GM12864 (cell line): ENCODE measurements around the gene NISCH.

Experiments
- DNase-seq: peaks from one replicate; pipeline ENCODE4 v3.0.0-alpha.2; 2011; ENCODE audit warnings: low read depth
- H3K4me3 ChIP-seq: 2 replicates; pipeline ENCODE4 v1.5.1; 2011; ENCODE audit warnings: mild to moderate bottlenecking, low read depth, low read length, control low read depth
- CTCF ChIP-seq: IDR thresholded peaks from 2 replicates; pipeline ENCODE4 v1.5.1; 2011; ENCODE audit warnings: low read depth, mild to moderate bottlenecking, moderate library complexity, low read length, control low read depth, inconsistent platforms; ENCODE audit errors: missing control alignments

Gene NISCH

GRCh38 chr3:52534281-52535183, 79.1 kb downstream of the NISCH start:
- no peak for DNase-seq
- TF ChIP-seq CTCF: no peak
- peak overlapping the region; percentile 68 for H3K4me3 ChIP-seq

- H3K4me3 ChIP-seq: no peak overlapping the region; the same call in 1 of the 2 replicates
- DNase-seq: no peak
- TF ChIP-seq CTCF: no peak
These were observed 80.2 kb downstream of the NISCH start for GRCh38 chr3:52535411-52536111.

DNA sequence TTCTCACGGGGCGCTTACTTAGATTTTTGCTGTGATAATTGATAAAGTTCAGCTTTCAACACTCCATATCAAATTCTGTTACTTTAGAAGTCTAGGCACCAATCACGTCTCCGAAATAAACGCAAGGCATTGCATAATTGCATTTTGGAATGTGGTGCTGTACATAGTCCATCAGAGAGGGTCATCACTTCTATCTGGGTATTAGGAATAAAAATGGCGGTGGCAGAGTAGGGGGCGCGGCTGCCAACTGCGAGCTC, 80.6 kb downstream of the NISCH start:
- TF ChIP-seq CTCF: no peak

DNA sequence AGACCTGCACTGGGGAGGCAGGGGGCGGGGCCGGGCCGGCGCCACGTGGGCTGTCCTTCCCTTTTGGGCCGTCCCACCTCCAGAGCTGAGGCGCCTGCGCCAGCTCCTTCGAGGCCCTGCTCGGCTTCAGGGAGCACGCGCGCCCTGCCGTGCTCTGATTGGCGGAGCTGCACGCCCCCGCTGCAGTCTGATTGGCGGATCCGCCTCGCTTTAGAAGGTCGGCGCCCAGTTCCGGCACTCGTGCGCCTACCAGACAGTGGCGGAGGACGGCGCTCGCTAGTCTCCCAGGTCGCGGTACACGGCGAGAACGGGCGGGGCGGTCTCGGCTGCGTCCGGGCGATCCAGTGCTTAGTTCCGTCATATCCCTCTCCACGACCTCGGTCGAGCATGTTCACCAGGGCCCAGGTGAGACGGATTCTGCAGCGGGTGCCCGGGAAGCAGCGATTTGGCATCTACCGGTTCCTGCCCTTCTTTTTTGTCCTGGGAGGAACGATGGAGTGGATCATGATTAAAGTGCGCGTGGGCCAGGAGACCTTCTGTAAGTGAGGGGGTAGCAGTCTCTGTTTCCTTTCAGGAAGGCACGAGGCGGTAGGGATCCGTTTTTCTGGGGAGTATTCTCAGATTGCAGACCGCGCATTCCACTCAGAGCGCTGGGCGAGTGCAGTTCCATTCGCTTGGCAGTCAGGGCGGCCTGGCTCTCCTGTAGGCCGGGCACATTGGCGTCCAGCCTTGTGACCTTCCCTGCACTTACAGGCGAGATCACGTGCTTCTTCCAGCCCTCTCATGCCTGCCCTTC, 81.2 kb downstream of the NISCH start, which contains the start of gene UQCC5:
TSS of gene UQCC5 (plus strand) at position 237 of the 796 bp plus-strand sequence. CDS start at position 388, 151 bp downstream.
- H3K4me3 ChIP-seq: peak within 1 kb of the TSS; percentile 67
- TF ChIP-seq CTCF: no peak
- DNase-seq: peak; percentile 94

More for the DNA sequence above, 80.6 kb downstream of the NISCH start:
- no peak for DNase-seq
- no peak overlapping the region; the same call in 1 of the 2 replicates for H3K4me3 ChIP-seq

- TF ChIP-seq CTCF: peak; percentile 4
- no peak for DNase-seq
- peak overlapping the region; percentile 67 for H3K4me3 ChIP-seq
These were observed 81.8 kb downstream of the NISCH start for GRCh38 chr3:52537165-52537620.

- no peak for DNase-seq
- no peak for TF ChIP-seq CTCF
- peak overlapping the region; percentile 67 for H3K4me3 ChIP-seq
These were observed 82.5 kb downstream of the NISCH start for GRCh38 chr3:52537726-52538421.
